GM12875 (cell line): Measurements from ENCODE around the gene OR7C1.

ENCODE experiments used
- H3K4me3 ChIP-seq: one replicate; pipeline ENCODE4 v1.5.1; 2011; ENCODE audit warnings: low read depth, low read length, control low read depth
- CTCF ChIP-seq: IDR thresholded peaks from 2 replicates; pipeline ENCODE4 v1.5.1; 2011; ENCODE audit warnings: low read depth, mild to moderate bottlenecking, control low read depth, inconsistent platforms, low read length, moderate library complexity, borderline replicate concordance; ENCODE audit not compliant: insufficient read depth

The OR7C1 gene

GRCh38 chr19:14837391-14837790 is 2.4 kb upstream of the OR7C1 start:
- H3K4me3 ChIP-seq = no peak overlapping the region
- no peak for TF ChIP-seq CTCF

GRCh38 chr19:14830702-14831101 is 4.3 kb downstream of the OR7C1 start:
- H3K4me3 ChIP-seq = no peak overlapping the region
- no peak for TF ChIP-seq CTCF

DNA sequence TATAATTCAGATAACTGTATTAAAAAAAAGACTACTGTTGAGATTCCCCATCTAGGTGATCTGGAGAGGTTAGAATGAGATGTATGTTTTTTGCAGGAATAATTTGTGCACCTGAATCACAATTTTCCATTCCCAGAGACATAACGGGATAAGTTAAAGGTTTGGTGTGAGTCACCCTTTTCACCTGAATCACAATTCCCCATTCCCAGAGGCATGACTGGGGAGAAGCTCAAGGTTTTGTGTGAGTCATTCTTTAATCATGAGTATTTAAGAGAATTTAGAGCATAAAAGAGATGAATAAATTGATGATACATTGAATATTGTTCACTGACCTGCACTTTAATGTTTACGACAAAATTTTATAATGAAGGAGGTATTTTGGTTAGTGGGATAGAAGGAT is 9.0 kb downstream of the OR7C1 start:
- H3K4me3 ChIP-seq = no peak overlapping the region
- no peak for TF ChIP-seq CTCF

GRCh38 chr19:14821937-14822336 is 13.0 kb downstream of the OR7C1 start:
- H3K4me3 ChIP-seq = no peak overlapping the region
- TF ChIP-seq CTCF = no peak

- H3K4me3 ChIP-seq = no peak overlapping the region
- TF ChIP-seq CTCF = no peak
These were observed 16.4 kb downstream of the OR7C1 start for GRCh38 chr19:14818588-14818987.

- no peak overlapping the region for H3K4me3 ChIP-seq
- no peak for TF ChIP-seq CTCF
These were observed 17.9 kb downstream of the OR7C1 start for GRCh38 chr19:14817052-14817451.

DNA sequence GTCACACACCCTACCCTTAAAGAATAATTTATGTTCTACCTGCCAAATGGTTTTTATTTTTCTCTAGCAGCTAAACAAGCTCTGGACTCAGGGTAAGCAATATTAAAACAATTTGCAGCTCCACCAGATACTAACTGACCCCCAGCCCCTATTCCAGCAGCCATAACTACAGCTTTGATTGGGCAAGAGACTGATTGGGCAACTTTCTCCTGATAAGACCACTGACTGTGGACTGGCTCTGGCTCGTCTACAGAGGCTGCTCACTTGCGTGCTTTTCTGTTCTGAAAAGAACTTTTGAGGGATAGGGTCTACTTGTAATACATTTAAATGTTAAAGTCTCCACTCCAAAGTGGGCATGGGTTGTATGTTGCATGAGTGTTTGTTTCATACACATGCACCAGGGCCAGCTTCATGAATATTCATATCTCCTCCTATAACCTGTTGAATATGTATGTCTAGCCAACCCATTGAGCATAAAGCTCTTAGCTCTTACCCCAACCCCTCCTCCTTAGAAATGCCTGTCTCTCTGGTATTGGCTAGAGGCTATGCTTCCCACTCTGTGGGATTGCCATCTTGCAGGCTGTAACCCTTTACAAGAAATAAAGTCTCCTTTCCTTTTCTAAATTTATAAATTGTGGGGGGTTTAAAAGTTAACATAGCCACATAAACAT is 19.9 kb downstream of the OR7C1 start:
- no peak overlapping the region for H3K4me3 ChIP-seq
- no peak for TF ChIP-seq CTCF
